Measurements from ENCODE around the gene TBC1D30.

- no peak for TF ChIP-seq CTCF (IDR thresholded peaks at IDR 0.05)
- TF ChIP-seq REST (IDR thresholded peaks at IDR 0.05; ENCODE audit: insufficient read depth in 1 of 2, low read depth in 2 of 2, low read length in 1 of 2): no peak
- no peak for TF ChIP-seq POLR2AphosphoS5 (IDR thresholded peaks at IDR 0.05; ENCODE audit: low read depth, low read length)
- no peak for TF ChIP-seq SIN3A (IDR thresholded peaks at IDR 0.05; ENCODE audit: borderline replicate concordance, insufficient read depth, low read depth, low read length)
Measured at GRCh38 chr12:64918801-64919200, 94.4 kb downstream of the TBC1D30 start.

Measured in Panc1 (cell line).